GM11168 (cell line): Measurements from ENCODE around the gene NAXD.
"Not testable (repeated sequence)": the region's sequence is repeated elsewhere in the genome, so short reads cannot be mapped to it uniquely, and the experiment has no call there.

Experiments used
- in situ Hi-C: fragments of 300-500 bp; cut with MboI; formaldehyde crosslinking; loops from one replicate; pipeline ENCODE4 v1.12.0; 2022; ENCODE audit warnings: low sequenced_read_pairs; ENCODE audit not compliant: unreplicated experiment

NAXD gene

GRCh38 chr13:110592665-110593064 lies 22.7 kb upstream of the NAXD start:
- in situ Hi-C loops, result loop anchor here (10.0 kb wide), 1 partner anchor 252 kb away; no protein-coding TSS in a partner anchor

GRCh38 chr13:110593430-110594130 lies 21.8 kb upstream of the NAXD start:
- in situ Hi-C loops, result loop anchor here (10.0 kb wide), 1 partner anchor 251 kb away; no protein-coding TSS in a partner anchor

- in situ Hi-C loops, result loop anchor here (10.0 kb wide), 1 partner anchor 248 kb away; no protein-coding TSS in a partner anchor
Observed at GRCh38 chr13:110597041-110597689, 18.2 kb upstream of the NAXD start.

- in situ Hi-C loops, result no loop called here
Observed at GRCh38 chr13:110600261-110600819, 15.0 kb upstream of the NAXD start.

GRCh38 chr13:110600980-110601379 lies 14.4 kb upstream of the NAXD start:
- in situ Hi-C loops, result no loop called here

- in situ Hi-C loops, result no loop called here
Observed at GRCh38 chr13:110605132-110605531, 10.2 kb upstream of the NAXD start.

- in situ Hi-C loops, result not testable (repeated sequence)
Observed at GRCh38 chr13:110606281-110606680, 9.1 kb upstream of the NAXD start.

GRCh38 chr13:110607675-110608224 lies 7.6 kb upstream of the NAXD start:
- in situ Hi-C loops, result no loop called here

- in situ Hi-C loops, result no loop called here
Observed at GRCh38 chr13:110610955-110611595, 4.3 kb upstream of the NAXD start.

GRCh38 chr13:110615005-110615321 lies 382 bp upstream of the NAXD start:
- in situ Hi-C loops, result no loop called here

GRCh38 chr13:110616103-110617101 lies 1.1 kb downstream of the NAXD start:
- in situ Hi-C loops, result no loop called here

- in situ Hi-C loops, result no loop called here
Observed at GRCh38 chr13:110617321-110618072, 2.2 kb downstream of the NAXD start.

- in situ Hi-C loops, result no loop called here
Observed at GRCh38 chr13:110618167-110618566, 2.8 kb downstream of the NAXD start.

GRCh38 chr13:110618780-110619179 lies 3.4 kb downstream of the NAXD start:
- in situ Hi-C loops, result no loop called here

GRCh38 chr13:110620596-110620995 lies 5.3 kb downstream of the NAXD start:
- in situ Hi-C loops, result no loop called here

GRCh38 chr13:110624766-110625756 lies 9.7 kb downstream of the NAXD start:
- in situ Hi-C loops, result no loop called here

GRCh38 chr13:110625771-110626321 lies 10.5 kb downstream of the NAXD start:
- in situ Hi-C loops, result no loop called here
